HFF-Myc (cell line): ENCODE measurements around the gene NFYA.
A peak's percentile ranks its signal among the peaks of the same experiment; 100 is the strongest.

Source experiments
- DNase-seq: peaks from one replicate; pipeline ENCODE4 v3.0.0-alpha.2; 2011; ENCODE audit warnings: low read depth; ENCODE audit errors: extremely low read depth
- H3K4me3 ChIP-seq: replicated peaks from 2 replicates; pipeline ENCODE4 v1.5.1; 2011; ENCODE audit warnings: low read depth, mild to moderate bottlenecking, control low read depth, low read length
- TF ChIP-seq, protein P1 (sequence below): IDR thresholded peaks from 2 replicates; pipeline ENCODE4 v1.5.1; 2012; ENCODE audit warnings: mild to moderate bottlenecking, low read depth, low read length, control low read depth; ENCODE audit errors: missing control alignments

The NFYA gene

DNA sequence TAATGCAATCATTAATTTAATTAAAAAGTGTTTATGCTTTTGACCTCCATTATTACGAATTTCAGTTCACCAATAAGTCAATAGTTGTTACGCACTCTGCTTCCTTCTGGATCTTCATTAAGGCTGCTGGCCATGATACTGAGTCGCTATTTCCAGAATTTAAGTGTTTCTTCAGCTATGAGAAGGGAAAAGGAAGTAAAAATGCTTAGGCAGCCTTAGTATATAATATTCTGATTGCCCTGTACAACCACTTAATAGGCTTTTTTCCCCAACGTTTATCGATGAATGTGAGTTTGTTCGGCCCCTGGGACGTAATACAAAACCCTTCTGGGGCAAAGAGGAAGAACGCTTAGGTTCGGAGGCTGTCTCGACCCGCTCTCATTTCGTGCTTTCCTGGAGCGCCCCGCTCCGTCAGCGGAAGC lies 1.3 kb upstream of the NFYA start:
- H3K4me3 ChIP-seq = peak overlapping the region; percentile 85
- TF ChIP-seq, protein P1, sequence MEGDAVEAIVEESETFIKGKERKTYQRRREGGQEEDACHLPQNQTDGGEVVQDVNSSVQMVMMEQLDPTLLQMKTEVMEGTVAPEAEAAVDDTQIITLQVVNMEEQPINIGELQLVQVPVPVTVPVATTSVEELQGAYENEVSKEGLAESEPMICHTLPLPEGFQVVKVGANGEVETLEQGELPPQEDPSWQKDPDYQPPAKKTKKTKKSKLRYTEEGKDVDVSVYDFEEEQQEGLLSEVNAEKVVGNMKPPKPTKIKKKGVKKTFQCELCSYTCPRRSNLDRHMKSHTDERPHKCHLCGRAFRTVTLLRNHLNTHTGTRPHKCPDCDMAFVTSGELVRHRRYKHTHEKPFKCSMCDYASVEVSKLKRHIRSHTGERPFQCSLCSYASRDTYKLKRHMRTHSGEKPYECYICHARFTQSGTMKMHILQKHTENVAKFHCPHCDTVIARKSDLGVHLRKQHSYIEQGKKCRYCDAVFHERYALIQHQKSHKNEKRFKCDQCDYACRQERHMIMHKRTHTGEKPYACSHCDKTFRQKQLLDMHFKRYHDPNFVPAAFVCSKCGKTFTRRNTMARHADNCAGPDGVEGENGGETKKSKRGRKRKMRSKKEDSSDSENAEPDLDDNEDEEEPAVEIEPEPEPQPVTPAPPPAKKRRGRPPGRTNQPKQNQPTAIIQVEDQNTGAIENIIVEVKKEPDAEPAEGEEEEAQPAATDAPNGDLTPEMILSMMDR = no peak
- DNase-seq = no peak

DNA sequence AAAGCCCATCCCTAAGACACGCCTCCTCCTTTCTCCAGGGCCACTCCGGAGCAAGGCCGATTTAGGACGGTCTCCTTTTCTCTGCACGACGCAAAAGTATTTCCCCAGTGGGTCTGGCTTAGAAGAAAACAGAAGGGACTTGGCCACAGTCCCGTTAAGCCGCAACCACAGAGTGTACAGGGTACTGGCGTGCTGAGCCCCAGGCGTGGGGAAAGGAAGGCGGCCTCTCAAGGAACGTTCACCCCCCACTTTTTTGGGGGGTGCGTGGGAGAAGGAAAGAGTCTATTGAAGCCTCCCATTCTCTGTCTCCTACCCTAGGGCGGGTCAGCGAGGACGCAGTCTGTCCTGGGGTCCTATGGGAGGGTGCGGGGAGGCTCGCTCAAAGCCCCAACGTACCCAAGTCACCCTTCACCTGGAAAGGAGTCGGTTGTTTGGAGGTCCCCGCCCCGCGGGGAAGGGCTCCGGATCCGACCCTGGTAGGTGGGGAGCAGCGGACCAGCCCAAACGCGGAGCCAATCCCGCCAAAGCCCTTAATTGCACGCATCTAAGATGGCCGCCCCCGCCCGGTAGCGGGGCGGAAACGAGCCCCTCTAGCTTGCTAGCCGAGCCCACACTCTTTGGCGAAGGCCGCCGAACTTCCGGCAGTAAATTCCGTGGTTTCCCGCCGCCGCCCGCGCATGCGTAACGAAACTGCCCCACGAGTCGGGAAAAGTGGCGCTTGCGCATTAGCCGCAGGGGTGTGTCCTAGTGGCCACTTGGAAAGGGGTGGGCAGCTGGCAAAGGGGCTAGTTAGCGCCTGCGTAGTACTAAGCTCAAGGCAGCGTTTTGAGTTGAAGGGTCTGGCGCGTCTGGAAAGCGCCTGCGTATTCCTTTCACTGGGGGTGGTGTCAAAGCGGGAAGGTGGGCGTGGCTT lies 595 bp upstream of the NFYA start, which contains the start of gene OARD1:
TSS of gene OARD1 (minus strand) at position 434 of the 913 bp plus-strand sequence. CDS start 722 bp downstream, outside the sequence.
- peak; percentile 99 for DNase-seq
- peak within 1 kb of the TSS; percentile 85 for H3K4me3 ChIP-seq
- TF ChIP-seq, protein P1 = no peak

DNA sequence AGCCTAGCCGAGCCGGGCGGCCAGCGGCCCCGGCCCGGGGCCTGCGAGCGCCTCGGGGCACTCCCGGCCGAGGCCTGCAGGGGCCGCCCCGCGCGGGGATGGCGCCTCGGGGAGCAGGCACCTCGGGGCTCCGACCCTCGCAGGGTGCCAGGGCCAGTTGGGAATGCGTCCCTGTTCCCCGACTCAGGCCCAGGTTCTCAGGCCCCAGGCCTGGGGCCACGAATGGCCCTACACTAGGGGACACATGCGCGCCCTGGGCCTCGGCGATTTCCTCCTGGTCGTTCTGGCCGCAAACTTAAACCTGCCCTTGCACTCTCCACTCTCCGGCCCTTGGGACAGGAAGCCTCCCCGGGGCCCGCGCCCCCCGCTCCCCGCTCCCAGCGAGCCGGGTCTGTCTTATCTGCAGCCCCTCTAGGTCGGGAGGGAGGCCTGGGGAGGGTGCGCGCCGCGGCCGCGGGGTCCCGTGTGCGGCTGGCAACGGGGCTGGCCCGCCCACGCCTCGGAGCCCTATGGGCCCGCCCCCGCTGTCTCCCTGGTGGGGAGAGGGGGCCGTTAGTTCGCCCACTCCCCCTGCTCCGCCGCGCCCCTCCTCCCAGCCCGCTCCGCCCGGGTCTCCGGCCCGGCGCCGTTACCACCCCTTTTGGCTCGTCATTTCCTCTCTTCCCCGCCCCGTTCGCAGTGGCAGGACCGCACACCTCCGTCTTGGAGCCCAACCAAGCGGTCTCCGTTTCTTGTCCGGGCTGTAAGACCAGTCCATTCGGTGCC lies 611 bp downstream of the NFYA start:
- peak overlapping the region; percentile 85 for H3K4me3 ChIP-seq
- TF ChIP-seq, protein P1 = no peak
- DNase-seq = no peak

DNA sequence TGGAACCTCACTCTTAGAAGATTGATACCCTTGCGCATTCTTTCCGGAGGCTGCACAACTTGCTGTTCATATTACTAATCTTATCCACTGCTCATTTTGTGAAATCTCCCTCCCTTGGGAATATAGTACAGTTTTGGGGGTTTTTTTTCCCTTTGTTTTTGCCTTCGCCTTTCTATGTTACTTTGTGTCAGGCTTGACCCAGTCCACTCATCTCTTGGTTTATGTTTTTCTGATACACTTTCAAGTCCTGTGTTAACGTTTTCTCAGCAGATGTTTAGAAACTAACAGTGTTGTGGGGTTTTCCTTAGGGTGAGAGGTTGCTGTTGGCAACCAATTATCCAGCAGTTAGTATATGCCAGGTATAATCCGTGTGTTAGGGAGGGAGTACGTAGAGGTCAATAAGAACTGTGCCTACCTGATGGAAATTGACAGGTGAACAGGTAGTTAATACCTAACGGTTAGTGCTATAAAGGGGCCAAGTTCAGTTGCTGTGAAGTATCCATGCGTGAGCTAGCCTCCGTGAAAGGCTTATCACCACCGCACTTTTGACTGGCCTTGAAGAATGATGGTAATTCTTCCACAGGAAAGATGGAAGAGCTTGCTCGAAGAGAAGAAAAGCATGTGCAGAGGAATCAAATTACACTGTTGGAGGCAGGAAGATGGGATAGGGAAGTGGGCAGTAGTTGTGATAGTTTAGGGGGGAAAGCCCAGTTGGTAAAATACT lies 1.4 kb downstream of the NFYA start:
- no peak for DNase-seq
- H3K4me3 ChIP-seq = peak overlapping the region; percentile 85
- TF ChIP-seq, protein P1 = no peak

DNA sequence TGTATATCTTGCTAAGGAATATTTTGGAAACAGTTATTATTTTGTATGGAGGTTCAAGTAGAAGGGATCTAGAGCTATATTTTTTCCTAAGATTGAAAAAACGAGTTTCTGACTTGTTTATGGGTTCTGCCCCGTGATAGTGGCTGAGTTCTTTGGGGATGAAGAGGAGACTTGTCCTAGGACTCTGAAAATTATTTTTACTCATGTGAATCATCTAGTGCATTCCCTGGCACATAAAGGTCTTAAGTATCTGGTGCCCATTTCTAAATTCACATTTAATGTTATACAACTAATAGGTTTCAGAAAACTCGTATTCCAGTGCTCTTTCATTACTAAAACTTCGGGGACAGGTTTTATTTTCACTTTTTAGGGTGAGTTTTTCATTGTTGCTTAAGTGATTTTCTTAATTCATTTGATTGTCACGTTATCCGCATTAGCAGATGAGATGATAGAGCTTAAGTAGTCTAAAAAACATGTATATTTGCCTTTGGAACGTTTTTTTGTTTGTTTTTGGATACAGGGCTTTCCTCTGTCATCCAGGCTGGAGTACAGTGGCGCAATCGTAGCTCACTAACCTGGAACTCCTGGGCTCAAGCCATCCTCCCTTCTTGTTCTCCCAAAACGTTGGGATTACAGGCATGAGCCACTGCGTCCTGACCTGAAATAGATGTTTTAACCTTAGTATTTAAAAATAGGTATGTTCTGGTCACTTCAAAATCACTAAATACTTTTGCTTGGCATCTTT lies 2.1 kb downstream of the NFYA start:
- TF ChIP-seq, protein P1 = no peak
- peak overlapping the region; percentile 85 for H3K4me3 ChIP-seq
- DNase-seq = no peak
